Upper lobe of left lung (tissue), 6 donors: Measurements from ENCODE around the gene TGFBR3L. TPM values are rescaled to one million over a fixed set of nuclear protein-coding genes. Genes with fewer than 3 reads are reported as not detected.

Source experiments
- ATAC-seq, 2 donors: fragments of 200-7000 bp; cut with Tn5 transposase; one replicate each; pipeline ENCODE4 v1.9.1; 2022; ENCODE audit warnings: mild to moderate bottlenecking in 2 of 2, moderate library complexity in 2 of 2; ENCODE audit not compliant: low FRiP score in 2 of 2
- DNase-seq, 2 donors: peaks; one replicate each; pipeline ENCODE4 v3.0.0-alpha.2; 2019 to 2020
- H3K27ac ChIP-seq, 4 donors: fragments of 200-600 bp; sonication (generic); one replicate each; pipeline ENCODE4 v1.5.1; 2016 to 2019
- H3K27me3 ChIP-seq, 4 donors: fragments of 200-600 bp; sonication (generic); one replicate each; pipeline ENCODE4 v1.5.1; 2017 to 2019
- H3K36me3 ChIP-seq, 4 donors: fragments of 200-600 bp; sonication (generic); one replicate each; pipeline ENCODE4 v1.5.1; 2016 to 2019
- H3K4me1 ChIP-seq, 4 donors: fragments of 200-600 bp; sonication (generic); one replicate each; pipeline ENCODE4 v1.5.1; 2018 to 2019
- H3K4me3 ChIP-seq, 4 donors: fragments of 200-600 bp; sonication (generic); one replicate each; pipeline ENCODE4 v1.5.1; 2017 to 2019; ENCODE audit warnings: mild to moderate bottlenecking in 2 of 4, moderate library complexity in 1 of 4
- H3K9me3 ChIP-seq, 4 donors: fragments of 200-600 bp; sonication (generic); one replicate each; pipeline ENCODE4 v1.5.1; 2018 to 2019
- CTCF ChIP-seq, 6 experiments: fragments of 450-650 bp in 4 of 6; fragments of 200-600 bp in 2 of 6; sonication (generic) in 2 of 6; IDR thresholded peaks; one replicate each; pipeline ENCODE4 v1.5.1; 2016 to 2019; ENCODE audit warnings: antibody characterized with exemption in 6 of 6
- EP300 ChIP-seq, 4 donors: sonication (generic); formaldehyde crosslinking; IDR thresholded peaks; one replicate each; pipeline ENCODE4 v1.5.1; 2017; ENCODE audit warnings: antibody characterized with exemption in 4 of 4, control low read depth in 2 of 4
- POLR2A ChIP-seq, 4 donors: fragments of 450-650 bp; IDR thresholded peaks; one replicate each; pipeline ENCODE4 v1.5.1; 2016 to 2017; ENCODE audit warnings: antibody characterized with exemption in 4 of 4, mild to moderate bottlenecking in 2 of 4
- POLR2AphosphoS5 ChIP-seq, 2 donors: sonication (generic); formaldehyde crosslinking; IDR thresholded peaks; one replicate each; pipeline ENCODE4 v1.5.1; 2017; ENCODE audit warnings: antibody characterized with exemption in 2 of 2
- WGBS, 2 donors: methylation state at CpG; one replicate each; pipeline ENCODE4 v1.1.5; 2017 to 2018; 5-methylcytosine and 5-hydroxymethylcytosine counted together
- total RNA-seq, 6 donors: library from RNA; depleted of rRNA in 4 of 6; stranded (reverse); fragments of >200 nt in 4 of 6; gene quantifications; one replicate each; pipeline versions ENCODE4 v1.1.0 to v1.2.1, GENCODE V29; 2016 to 2021
- donor health status: DM: no; HTN: no; CAD: no; lungs with moderate emphysema.
- donor health status: DM: no; HTN: yes; CAD: no; lungs with severe emphysema.

The TGFBR3L gene
- total RNA-seq, 6 donors from 2014 or later = 0.37 to 1.1 TPM; not detected in 4

GRCh38 chr19:7905859-7906258 lies 8.8 kb upstream of the TGFBR3L start:
- peaks cover 31 to 44% (median 33%) of the 10 kb centered on the region in 4 donors for H3K4me1 ChIP-seq
- H3K4me3 ChIP-seq = no peak overlapping the region
- H3K27ac ChIP-seq = no peak overlapping the region
- no peaks in the 10 kb centered on the region for H3K27me3 ChIP-seq
- DNase-seq (peak in 1 of 2 donors; percentile 60), ATAC-seq (no peak)
- H3K36me3 ChIP-seq = peaks cover 8 to 37% (median 30%) of the 10 kb centered on the region in 4 donors
- TF ChIP-seq EP300 (IDR thresholded peaks at IDR 0.05) (no peak), CTCF (IDR thresholded peaks at IDR 0.05) (no peak), POLR2AphosphoS5 (IDR thresholded peaks at IDR 0.05) (no peak), POLR2A (IDR thresholded peaks at IDR 0.05) (no peak)
- no peaks in the 10 kb centered on the region for H3K9me3 ChIP-seq
- 86 to 87% methylated on average over 10 of the region's 10 CpGs for WGBS, 2 donors

GRCh38 chr19:7907122-7907521 lies 7.5 kb upstream of the TGFBR3L start:
- no peak overlapping the region for H3K27ac ChIP-seq
- H3K4me3 ChIP-seq = no peak overlapping the region
- DNase-seq = peak in 1 of 2 donors; percentile 61
- peaks cover 19 to 49% (median 42%) of the 10 kb centered on the region in 4 donors for H3K36me3 ChIP-seq
- no peak for TF ChIP-seq CTCF (IDR thresholded peaks at IDR 0.05)
- TF ChIP-seq POLR2A (IDR thresholded peaks at IDR 0.05) = no peak
- TF ChIP-seq EP300 (IDR thresholded peaks at IDR 0.05) = no peak
- no peak for TF ChIP-seq POLR2AphosphoS5 (IDR thresholded peaks at IDR 0.05)
- H3K4me1 ChIP-seq = peaks cover 30 to 43% (median 33%) of the 10 kb centered on the region in 4 donors
- no peaks in the 10 kb centered on the region for H3K27me3 ChIP-seq
- ATAC-seq = no peak
- WGBS, 2 donors = 90 to 92% methylated on average over 19 of the region's 19 CpGs
- H3K9me3 ChIP-seq = no peaks in the 10 kb centered on the region

- TF ChIP-seq EP300 (IDR thresholded peaks at IDR 0.05) = no peak
- TF ChIP-seq POLR2A (IDR thresholded peaks at IDR 0.05) = no peak
- no peak for TF ChIP-seq CTCF (IDR thresholded peaks at IDR 0.05)
- TF ChIP-seq POLR2AphosphoS5 (IDR thresholded peaks at IDR 0.05) = no peak
- Histone ChIP-seq H3K4me1 (peaks cover 26 to 39% (median 30%) of the 10 kb centered on the region in 4 donors), H3K4me3 (no peak overlapping the region), H3K27ac (no peak overlapping the region), H3K36me3 (peaks cover 23 to 54% (median 46%) of the 10 kb centered on the region in 4 donors), H3K9me3 (no peaks in the 10 kb centered on the region), H3K27me3 (no peaks in the 10 kb centered on the region)
- WGBS, 2 donors = 86 to 95% methylated on average over 11 of the region's 11 CpGs
- DNase-seq (peak in 1 of 2 donors; percentile 53), ATAC-seq (no peak)
Measured at GRCh38 chr19:7907544-7907943, 7.1 kb upstream of the TGFBR3L start.

DNA sequence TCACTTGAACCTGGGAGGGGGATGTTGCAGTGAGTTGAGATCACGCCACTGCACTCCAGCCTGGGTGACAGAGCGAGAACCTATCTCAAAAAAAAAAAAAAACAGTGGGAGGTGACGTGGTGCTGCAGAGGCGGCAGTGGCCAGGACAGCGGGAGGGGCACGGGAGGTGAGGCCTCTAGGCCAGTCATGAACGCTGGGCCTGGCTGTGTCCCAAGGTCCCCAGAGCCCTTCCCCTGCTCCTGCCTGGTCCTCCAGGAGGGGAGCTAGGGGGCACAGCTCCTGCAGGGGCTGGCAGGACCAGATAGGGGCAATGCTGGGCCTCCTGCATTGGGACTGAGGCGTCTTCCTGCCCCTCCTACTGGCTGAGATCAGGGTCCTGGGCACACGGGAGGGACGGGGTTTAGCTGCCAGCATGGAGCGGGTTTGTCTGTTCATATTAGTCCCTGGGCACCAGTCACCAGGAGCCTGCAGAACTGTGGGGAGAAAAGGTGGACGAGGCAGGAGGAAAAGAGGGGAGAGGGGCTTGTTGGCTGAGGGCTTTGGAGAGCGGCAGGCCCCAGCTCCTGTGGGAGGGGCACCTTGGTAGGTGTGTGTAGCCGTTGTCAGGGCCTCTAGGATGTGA lies 6.4 kb upstream of the TGFBR3L start:
- DNase-seq (peak in 1 of 2 donors; percentile 50), ATAC-seq (no peak)
- TF ChIP-seq POLR2A (IDR thresholded peaks at IDR 0.05) (no peak), EP300 (IDR thresholded peaks at IDR 0.05) (no peak), CTCF (IDR thresholded peaks at IDR 0.05) (no peak), POLR2AphosphoS5 (IDR thresholded peaks at IDR 0.05) (no peak)
- no peak overlapping the region for H3K27ac ChIP-seq
- no peaks in the 10 kb centered on the region for H3K27me3 ChIP-seq
- peaks cover 19 to 33% (median 24%) of the 10 kb centered on the region in 4 donors for H3K4me1 ChIP-seq
- H3K9me3 ChIP-seq = no peaks in the 10 kb centered on the region
- WGBS, 2 donors = 88 to 89% methylated on average over 10 to 14 of the region's 14 CpGs
- no peak overlapping the region for H3K4me3 ChIP-seq
- peaks cover 26 to 60% (median 53%) of the 10 kb centered on the region in 4 donors for H3K36me3 ChIP-seq
